IPS DF 19.7 (cell line): ENCODE data around the gene TRMT11.

ENCODE experiments used
- DNase-seq: peaks from one replicate; pipeline ENCODE4 v3.0.0-alpha.2; 2013; ENCODE audit warnings: low read depth, low spot score

The TRMT11 gene

GRCh38 chr6:126075335-126076071 lies 89.2 kb downstream of the TRMT11 start:
- DNase-seq: no peak

GRCh38 chr6:126076992-126077664 lies 90.8 kb downstream of the TRMT11 start:
- DNase-seq: no peak

GRCh38 chr6:126077810-126078776 lies 91.8 kb downstream of the TRMT11 start:
- no peak for DNase-seq

GRCh38 chr6:126083875-126084274 lies 97.5 kb downstream of the TRMT11 start:
- no peak for DNase-seq

- DNase-seq: no peak
These were observed 100.2 kb downstream of the TRMT11 start for GRCh38 chr6:126086560-126086959.
